ENCODE data around the gene MARS1. TPM values are rescaled to one million over a fixed set of nuclear protein-coding genes. Genes with fewer than 3 reads are reported as not detected.
"Not testable (repeated sequence)": the region's sequence is repeated elsewhere in the genome, so short reads cannot be mapped to it uniquely, and the experiment has no call there.

MARS1 gene
- total RNA-seq, 1 donor, result 81.3 TPM

DNA sequence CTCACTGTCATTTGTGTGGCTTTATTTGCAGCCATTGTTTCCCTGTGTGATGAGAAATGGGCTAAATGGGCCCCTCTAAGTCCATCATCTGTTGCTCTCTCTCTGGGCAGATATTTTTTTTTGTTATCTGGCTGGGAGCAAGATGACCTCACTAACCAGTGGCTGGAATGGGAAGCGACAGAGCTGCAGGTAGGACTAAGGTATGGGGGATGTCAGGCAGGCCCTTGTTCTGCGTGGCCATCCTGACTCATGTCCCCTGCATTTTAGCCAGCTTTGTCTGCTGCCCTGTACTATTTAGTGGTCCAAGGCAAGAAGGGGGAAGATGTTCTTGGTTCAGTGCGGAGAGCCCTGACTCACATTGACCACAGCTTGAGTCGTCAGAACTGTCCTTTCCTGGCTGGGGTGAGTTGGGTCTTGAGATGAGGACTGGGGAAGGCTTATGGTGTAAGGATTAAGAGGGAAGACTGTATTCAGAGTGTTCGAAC is 1.3 kb downstream of the MARS1 start:
- DNase-seq (ENCODE audit: low read depth in 2 of 3, low spot score in 2 of 3), result no peak

DNA sequence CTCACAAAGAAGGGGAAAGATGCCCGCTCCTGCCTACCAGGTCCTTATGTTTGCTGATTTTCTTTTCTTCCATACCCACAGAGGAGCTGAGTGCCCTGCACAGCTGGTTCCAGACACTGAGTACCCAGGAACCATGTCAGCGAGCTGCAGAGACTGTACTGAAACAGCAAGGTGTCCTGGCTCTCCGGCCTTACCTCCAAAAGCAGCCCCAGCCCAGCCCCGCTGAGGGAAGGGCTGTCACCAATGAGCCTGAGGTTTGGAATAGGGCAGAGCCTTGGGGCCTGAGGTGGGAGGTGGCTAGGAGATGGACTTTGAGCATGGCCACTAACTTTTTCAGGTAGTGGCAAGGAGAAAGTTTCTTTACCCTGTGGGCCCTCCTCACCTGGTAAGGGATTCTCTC is 2.3 kb downstream of the MARS1 start:
- no peak for DNase-seq (ENCODE audit: low read depth in 2 of 3, low spot score in 2 of 3)

DNA sequence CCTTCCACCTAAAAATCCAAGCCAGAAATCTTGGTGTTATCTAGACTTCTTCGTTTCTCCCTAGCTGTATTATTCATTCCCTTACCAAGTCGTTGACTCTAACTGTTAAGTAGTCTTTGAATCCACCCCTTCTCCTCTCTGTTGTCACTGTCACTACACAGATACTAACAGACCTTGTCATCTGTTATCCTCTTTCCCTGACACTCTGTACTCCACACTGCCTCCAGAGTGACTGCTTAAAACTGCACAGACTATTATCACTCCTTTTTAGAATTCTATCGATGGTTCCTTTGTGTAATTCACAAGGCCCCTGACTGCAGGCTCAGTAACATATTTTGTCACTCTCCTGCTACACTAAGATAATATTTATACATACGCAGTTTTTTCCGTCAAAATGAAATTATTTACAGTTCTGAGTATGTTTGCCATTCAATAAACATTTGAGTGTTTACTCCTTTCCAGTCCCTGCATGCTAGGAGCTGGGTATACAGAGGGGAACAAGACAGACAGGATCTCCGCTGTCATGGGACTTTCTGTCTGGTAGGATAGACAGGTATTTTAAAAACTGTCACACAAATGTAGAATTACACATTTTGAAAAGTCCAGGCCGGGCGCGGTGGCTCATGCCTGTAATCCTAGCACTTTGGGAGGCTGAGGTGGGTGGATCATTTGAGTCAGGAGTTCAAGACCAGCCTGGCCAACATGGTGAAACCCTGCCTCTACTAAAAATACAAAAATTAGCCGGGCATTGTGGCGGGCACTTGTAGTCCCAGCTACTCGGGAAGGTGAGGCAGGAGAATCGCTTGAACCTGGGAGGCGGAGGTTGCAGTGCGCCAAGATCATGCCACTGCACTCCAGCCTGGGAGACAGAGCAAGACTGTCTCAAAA is 3.8 kb downstream of the MARS1 start:
- peak in 2 of 3 donors; percentile 33 to 48 for DNase-seq (ENCODE audit: low read depth in 2 of 3, low spot score in 2 of 3)

DNA sequence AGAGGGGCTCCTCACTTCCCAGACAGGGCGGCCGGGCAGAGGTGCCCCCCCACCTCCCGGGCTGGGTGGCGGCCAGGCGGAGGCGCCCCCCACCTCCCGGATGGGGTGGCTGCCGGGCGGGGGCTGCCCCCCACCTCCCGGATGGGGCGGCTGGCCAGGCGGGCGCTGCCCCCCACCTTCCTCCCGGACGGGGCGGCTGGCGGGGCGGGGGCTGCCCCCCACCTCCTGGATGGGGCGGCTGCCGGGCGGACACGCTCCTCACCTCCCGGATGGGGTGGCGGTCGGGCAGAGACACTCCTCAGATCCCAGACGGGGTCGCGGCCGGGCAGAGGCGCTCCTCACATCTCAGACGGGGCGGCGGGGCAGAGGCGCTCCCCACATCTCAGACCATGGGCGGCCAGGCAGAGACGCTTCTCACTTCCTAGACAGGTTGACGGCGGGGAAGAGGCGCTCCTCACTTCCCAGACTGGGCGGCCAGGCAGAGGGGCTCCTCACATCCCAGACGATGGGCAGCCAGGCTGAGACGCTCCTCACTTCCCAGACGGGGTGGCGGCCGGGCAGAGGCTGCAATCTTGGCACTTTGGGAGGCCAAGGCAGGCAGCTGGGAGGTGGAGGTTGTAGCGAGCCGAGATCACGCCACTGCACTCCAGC is 7.3 kb downstream of the MARS1 start:
- not testable (repeated sequence) for DNase-seq (ENCODE audit: low read depth in 2 of 3, low spot score in 2 of 3)

DNA sequence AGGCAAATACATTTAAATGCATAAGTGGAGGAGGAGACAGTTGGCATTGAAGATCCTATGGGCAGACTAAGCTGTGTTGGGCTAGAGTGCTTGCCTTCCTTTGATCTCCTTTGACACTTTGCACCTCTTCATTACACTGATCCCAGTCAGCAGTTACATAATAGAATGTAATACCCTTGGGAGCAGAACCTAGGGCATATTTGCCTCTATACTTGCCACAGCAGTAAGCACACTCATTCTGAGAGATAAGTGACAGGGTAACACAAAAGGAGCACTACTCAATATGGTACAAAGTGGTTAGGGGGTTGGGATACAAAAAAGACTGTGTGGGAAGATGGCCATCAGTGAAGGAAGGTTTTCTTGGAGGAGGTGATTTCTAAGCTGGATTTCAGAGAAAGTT is 9.0 kb downstream of the MARS1 start:
- no peak for DNase-seq (ENCODE audit: low read depth in 2 of 3, low spot score in 2 of 3)

DNA sequence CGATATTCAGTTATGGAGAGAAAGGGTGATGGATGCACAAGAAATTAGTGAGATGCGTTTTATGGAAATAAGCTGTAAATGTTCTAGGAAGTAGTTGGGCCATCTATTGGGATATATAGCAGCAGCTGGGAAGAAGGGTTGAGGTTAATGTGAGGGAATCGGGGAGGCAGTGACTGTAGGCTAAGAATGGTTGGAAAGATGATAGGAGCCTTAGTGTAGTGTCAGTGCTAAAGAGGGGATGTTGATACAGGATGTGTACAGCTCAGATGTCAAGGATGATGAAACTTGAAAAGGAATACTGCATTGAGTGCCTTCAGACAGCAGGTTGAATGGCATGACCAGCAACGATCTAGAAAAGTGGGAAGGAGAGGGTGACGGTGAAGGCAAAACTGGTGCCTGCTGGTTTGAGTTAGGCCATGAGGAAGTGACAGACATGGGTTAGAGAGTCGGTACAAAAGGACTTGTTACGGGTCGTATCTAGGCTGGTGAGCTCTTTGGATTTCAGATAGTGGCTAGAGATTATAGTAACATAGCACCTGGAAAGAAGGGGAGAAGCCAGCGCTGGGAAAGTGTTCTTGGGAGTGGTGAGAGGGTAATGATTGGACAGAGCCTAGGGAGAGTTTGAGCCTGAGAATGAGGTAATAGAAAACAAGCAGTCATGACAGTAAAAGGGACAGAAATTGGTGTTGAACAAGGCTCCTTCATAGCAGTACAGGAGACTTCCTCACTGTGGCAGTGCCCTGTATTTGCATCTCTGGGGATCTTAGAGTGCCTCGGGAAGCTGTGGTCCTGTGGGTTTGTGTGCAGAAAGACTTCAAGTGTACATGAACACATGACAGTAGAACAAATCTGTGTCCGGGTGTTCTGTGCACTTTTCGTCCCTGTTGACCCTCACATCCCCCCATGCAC is 9.6 kb downstream of the MARS1 start:
- DNase-seq (ENCODE audit: low read depth in 2 of 3, low spot score in 2 of 3), result no peak

DNA sequence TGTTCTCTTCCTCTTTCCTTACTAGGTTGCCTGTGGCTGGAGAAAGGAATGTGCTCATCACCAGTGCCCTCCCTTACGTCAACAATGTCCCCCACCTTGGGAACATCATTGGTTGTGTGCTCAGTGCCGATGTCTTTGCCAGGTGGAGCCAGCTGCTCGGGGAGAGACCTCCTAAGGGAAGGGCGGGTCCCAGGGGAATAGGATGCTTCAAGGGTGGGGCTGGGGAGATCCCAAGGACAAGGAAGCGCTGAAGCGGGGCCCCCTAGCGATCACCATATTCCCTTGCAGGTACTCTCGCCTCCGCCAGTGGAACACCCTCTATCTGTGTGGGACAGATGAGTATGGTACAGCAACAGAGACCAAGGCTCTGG is 10.2 kb downstream of the MARS1 start:
- no peak for DNase-seq (ENCODE audit: low read depth in 2 of 3, low spot score in 2 of 3)

DNA sequence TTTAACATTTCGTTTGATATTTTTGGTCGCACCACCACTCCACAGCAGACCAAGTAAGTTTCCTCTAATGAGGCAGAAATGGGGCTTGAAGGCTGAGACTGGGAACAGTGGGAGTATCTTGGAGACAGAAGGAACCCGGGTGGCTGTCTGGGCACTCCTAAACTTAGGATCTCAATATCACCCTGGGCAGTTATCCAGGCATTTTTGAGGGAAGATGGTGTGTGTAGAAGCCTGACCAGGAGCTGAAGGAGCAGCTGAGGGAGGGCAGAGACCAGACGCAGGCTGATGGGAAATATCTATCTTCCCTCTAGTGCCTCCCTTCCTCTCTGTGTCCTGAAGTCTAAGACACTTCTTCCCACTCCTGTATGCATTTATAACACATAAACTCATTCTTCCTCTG is 10.7 kb downstream of the MARS1 start:
- DNase-seq (ENCODE audit: low read depth in 2 of 3, low spot score in 2 of 3), result no peak

DNA sequence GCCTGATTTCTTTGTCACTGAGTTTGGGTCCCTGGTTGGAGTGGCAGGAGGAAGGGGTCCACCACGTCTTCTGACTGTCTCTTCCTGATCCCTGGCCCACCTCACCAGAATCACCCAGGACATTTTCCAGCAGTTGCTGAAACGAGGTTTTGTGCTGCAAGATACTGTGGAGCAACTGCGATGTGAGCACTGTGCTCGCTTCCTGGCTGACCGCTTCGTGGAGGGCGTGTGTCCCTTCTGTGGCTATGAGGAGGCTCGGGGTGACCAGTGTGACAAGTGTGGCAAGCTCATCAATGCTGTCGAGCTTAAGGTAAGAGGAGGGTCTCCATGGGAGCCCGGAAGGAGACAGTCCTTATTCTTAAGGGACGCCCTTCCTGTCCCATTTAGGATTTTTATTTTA is 12.3 kb downstream of the MARS1 start:
- DNase-seq (ENCODE audit: low read depth in 2 of 3, low spot score in 2 of 3), result no peak

DNA sequence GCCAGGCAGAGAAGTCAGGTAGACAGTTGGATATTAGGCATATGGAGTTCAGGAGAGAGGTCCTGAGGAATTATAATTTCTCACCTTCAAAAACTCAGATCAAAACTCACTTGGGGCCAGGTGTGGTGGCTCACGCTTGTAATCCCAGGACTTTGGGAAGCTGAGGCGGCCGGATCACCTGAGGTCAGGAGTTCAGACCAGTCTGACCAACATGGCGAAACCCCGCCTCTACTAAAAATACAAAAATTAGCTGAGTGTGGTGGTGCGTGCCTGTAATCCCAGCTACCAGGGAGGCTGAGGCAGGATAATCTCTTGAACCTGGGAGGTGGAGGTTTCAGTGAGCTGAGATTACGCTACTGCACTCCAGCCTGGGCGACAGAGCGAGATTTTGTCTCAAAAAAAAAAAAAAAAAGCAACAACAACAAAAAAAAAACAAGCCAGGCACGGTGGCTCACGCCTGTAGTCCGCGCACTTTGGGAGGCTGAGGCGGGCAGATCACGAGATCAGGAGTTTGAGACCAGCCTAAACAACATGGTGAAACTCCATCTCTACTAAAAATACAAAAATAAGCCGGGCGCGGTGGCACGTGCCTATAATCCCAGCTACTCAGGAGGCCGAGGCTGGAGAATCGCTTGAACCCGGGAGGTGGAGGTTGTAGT is 14.6 kb downstream of the MARS1 start:
- not testable (repeated sequence) for DNase-seq (ENCODE audit: low read depth in 2 of 3, low spot score in 2 of 3)

DNA sequence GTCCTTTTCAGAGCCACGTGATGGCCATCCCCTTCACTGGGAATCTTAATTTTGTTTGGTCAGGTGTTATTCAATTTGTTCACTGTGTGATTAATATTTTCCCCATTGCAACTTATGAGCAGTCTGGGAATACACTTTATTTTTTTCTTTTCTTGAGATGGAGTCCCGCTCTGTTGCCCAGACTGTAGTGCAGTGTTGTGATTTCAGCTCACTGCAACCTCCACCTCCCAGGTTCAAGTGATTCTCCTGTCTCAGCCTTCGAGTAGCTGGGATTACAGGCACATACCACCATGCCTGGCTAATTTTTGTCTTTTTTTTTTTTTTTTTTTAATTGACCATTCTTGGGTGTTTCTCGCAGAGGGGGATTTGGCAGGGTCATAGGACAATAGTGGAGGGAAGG is 18.7 kb downstream of the MARS1 start:
- not testable (repeated sequence) for DNase-seq (ENCODE audit: low read depth in 2 of 3, low spot score in 2 of 3)

DNA sequence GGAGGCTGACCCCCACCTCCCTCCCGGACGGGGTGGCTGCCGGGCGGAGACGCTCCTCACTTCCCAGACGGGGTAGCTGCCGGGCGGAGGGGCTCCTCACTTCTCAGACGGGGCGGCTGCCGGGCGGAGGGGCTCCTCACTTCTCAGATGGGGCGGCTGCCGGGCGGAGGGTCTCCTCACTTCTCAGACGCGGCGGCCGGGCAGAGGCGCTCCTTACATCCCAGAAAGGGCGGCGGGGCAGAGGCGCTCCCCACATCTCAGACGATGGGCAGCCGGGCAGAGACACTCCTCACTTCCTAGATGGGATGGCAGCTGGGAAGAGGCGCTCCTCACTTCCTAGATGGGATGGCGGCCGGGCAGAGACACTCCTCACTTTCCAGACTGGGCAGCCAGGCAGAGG is 19.9 kb downstream of the MARS1 start:
- not testable (repeated sequence) for DNase-seq (ENCODE audit: low read depth in 2 of 3, low spot score in 2 of 3)

DNA sequence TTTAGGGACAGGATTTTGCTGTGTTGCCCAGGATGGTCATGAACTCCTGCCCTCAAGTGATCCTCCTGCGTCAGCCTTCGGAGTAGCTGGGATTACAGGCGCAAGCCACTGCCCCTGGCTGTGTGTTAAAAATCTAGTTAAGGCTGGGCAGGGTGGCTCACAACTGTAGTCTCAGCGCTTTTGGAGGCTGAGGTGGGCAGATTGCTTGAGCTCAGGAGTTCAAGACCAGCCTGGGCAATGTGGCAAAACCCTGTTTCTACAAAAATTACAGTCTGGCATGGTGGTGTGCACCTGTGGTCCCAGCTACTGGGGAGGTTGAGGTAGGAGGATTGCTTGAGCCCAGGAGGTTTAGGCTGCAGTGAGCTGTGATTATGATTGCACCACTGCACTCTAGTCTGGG is 23.3 kb downstream of the MARS1 start:
- DNase-seq (ENCODE audit: low read depth in 2 of 3, low spot score in 2 of 3), result no peak

DNA sequence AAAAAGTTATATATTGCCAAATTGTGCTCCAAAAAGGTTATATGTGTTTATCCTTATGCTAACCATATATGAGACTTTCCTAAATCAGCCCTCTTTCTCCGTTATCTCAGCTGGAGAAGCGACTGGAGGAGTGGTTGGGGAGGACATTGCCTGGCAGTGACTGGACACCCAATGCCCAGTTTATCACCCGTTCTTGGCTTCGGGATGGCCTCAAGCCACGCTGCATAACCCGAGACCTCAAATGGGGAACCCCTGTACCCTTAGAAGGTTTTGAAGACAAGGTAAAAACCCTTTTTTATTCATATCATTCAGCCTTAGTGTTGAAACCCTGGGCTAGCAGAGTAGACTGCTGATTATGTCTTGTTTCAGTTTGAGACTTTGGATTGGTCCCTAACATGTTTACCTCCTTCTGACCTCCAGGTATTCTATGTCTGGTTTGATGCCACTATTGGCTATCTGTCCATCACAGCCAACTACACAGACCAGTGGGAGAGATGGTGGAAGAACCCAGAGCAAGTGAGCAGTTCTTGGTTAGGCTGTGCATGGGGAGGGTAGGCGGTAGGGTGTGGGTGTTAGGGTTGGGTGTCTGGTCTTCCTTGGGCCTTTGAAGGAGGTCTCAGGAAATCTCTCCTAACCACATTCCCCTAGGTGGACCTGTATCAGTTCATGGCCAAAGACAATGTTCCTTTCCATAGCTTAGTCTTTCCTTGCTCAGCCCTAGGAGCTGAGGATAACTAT is 23.9 kb downstream of the MARS1 start:
- DNase-seq (ENCODE audit: low read depth in 2 of 3, low spot score in 2 of 3), result no peak

DNA sequence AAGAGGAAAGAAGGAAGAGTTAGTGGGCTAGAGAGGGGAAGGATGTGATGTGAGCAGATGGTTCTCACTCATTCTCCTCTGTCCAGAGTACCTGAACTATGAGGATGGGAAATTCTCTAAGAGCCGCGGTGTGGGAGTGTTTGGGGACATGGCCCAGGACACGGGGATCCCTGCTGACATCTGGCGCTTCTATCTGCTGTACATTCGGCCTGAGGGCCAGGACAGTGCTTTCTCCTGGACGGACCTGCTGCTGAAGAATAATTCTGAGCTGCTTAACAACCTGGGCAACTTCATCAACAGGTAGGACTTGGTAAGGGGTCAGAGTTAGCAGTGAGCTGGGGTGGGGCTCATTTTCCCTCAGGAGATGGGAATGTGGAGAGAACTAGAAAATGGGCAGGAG is 24.8 kb downstream of the MARS1 start:
- no peak for DNase-seq (ENCODE audit: low read depth in 2 of 3, low spot score in 2 of 3)

DNA sequence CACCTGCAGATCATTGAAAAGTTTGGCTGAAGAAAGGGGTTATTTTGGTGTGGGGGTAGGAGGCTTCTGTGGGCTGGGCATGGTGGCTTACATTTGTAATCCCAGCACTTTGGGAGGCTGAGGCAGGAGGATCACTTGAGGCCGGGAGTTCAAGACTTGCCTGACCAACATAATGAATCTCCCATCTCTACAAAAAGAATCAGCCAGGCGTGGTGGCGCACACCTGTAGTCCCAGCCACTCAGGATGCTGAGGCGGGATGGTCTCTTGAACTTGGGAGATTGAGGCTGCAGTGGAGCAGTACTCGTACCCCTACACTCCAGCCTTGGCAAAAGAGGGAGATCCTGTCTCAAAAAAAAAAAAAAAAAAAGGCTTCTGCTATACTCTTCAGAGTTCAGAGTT is 25.4 kb downstream of the MARS1 start:
- no peak for DNase-seq (ENCODE audit: low read depth in 2 of 3, low spot score in 2 of 3)

DNA sequence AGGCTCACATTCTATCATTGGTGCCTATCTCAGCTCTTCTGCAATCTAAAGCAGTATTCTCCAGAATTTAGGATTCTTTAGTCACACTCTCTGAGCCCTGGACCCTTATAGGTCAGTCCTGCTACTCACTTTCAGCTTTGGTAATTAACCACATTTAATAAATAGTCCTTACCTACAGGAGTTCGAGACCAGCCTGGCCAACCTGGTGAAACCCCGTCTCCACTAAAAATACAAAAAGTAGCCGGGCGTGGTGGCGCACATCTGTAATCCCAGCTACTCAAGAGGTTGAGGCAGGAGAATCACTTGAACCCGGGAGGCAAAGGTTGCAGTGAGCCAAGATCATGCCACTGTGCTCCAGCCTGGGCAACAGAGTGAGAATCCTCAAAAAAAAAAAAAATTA is 25.8 kb downstream of the MARS1 start:
- not testable (repeated sequence) for DNase-seq (ENCODE audit: low read depth in 2 of 3, low spot score in 2 of 3)

DNA sequence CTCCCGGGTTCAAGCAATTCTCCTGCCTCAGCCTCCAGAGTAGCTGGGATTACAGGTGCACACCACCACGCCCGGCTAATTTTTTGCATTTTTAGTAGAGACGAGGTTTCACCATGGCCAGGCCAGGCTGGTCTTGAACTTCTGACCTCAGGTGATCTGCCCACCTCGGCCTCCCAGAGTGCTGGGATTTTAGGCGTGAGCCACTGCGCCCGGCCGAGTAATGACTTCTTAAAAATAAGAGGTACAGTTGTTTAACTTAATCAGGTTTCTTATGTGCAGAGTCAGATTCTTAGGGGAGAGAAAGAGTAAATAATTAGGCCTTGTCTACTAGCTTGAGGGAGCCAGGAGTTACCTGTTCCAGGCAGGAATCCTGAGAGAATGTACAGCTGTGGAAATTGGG is 26.4 kb downstream of the MARS1 start:
- not testable (repeated sequence) for DNase-seq (ENCODE audit: low read depth in 2 of 3, low spot score in 2 of 3)

DNA sequence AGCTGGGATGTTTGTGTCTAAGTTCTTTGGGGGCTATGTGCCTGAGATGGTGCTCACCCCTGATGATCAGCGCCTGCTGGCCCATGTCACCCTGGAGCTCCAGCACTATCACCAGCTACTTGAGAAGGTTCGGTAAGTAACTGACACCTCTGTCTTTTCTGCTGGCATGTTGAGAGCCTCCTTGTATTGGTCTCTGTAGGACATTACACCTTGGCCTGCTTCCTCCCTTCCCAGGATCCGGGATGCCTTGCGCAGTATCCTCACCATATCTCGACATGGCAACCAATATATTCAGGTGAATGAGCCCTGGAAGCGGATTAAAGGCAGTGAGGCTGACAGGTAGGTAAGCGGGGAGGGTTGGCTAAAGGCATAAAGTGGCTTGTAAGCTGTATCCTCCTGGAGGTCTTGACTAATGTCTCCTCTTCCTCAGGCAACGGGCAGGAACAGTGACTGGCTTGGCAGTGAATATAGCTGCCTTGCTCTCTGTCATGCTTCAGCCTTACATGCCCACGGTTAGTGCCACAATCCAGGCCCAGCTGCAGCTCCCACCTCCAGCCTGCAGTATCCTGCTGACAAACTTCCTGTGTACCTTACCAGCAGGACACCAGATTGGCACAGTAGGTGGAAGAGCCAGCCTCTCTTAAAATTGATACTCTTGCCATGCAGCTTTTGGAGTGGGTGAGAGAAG is 27.0 kb downstream of the MARS1 start:
- no peak for DNase-seq (ENCODE audit: low read depth in 2 of 3, low spot score in 2 of 3)
